DMS 273 (cell line): ENCODE measurements around the gene SSH2.

ENCODE experiments used
- DNase-seq: peaks from one replicate; lab custom pipeline; 2025; ENCODE audit not compliant: unreplicated experiment; lab: John Stamatoyannopoulos, UW

The SSH2 gene

GRCh38 chr17:29844339-29845048, 85.5 kb downstream of the SSH2 start:
- DNase-seq, result peak; percentile 59

- no peak for DNase-seq
Observed at GRCh38 chr17:29840884-29841283, 89.1 kb downstream of the SSH2 start.

DNA sequence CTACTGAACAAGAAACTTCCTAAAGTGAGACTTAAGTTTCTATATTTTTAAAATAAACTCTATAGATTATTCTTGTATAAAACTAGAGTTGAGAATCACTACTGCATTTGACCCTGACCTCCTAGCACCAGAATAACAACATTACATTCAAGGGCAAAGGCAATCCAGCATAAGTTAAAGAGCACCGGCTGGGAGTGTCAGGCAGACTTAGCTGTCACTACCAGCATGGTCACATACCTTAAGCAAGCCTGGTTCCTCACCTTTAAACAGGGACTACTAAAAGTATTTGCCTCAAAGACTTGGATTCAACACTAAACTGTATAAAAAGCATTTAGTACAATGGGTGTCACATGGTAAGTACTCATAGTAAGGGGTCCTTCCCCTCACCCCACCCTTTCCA, 90.4 kb downstream of the SSH2 start:
- DNase-seq, result no peak

DNA sequence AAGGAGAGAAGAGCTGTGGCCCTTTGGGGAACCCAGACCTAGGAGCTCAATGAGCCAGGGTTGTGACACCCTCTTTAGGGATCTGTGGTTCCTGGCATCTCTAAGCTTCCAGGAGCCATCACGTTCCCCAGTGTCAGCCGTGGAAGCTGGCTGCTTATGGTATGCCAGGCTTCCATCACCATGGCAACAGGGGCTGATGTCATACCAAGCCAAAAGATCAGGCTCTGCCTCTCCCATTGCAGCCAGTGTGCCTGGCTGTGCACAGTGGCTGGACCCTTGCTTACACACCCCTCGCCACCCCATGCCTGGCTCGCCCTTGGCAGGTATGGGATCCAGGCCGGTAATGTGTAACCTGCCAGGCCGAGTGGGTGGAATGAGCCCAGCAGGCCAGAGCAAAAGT, 91.1 kb downstream of the SSH2 start:
- DNase-seq, result peak; percentile 55

GRCh38 chr17:29837531-29837930, 92.5 kb downstream of the SSH2 start:
- no peak for DNase-seq

- DNase-seq, result no peak
Observed at GRCh38 chr17:29836643-29837042, 93.4 kb downstream of the SSH2 start.

GRCh38 chr17:29835435-29836351, 94.3 kb downstream of the SSH2 start:
- no peak for DNase-seq

DNA sequence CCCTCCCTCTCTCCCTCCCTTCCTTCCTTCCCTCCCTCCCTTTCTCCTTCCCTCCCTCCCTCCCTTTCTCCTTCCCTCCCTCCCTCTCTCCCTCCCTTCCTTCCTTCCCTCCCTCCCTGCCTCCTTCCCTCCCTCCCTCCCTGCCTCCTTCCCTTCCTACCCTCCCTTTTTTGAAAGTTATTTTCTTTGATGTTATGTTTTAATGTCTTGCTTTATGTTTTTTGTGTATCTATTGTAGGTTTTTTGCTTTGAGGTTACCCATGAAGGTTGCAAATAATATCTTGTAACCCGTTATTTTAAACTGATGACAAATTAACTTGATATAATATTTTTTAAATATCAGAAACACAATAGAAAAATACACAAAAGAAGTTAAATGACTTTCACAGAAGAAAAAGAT, 96.2 kb downstream of the SSH2 start:
- DNase-seq, result no peak

DNA sequence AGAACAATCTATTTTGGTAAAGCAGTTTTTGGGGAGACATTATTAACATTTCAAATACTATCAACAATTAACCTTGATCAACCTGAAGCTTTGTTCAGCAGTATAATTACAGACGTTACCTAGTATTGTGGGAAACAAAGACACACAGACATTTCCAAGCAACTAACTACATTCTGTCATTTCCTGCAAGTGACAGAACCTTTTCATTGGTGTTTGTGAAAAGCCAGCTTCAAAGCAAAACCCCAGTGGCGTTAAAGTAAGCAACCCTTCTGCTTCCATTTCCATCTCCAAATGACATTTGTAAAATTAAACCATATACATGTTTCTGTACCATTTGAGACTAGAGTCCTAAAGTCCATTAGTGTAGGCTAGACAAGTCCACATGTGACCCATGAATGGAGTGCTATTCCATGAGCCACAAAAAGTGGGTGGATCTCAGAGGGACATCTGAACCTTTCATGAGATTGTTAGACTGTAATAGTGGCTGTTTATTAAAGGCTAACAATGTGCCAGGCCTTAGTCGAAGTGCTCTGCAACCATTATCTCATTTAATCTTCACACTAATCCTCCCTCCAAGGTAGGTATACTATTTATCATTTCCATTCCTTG, 101.2 kb downstream of the SSH2 start:
- no peak for DNase-seq

DNA sequence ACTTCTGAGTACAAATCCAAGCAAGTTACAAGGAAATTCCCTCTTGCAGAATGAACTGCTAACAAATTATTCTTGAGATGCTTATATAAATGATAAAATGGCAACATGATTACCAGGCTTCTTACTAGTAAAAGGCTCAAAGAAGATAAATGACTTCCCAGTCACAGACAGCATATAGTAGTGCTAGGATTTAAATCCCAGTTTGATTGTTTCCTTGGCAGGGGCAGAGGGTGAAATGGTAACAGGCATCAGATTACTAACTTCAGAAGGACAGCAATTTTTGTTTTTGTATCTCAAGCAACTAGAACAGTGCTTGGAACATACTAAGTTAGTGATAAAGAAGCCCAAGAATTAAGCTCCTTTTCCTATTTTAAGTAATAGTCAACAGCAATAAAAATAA, 102.8 kb downstream of the SSH2 start:
- no peak for DNase-seq

DNA sequence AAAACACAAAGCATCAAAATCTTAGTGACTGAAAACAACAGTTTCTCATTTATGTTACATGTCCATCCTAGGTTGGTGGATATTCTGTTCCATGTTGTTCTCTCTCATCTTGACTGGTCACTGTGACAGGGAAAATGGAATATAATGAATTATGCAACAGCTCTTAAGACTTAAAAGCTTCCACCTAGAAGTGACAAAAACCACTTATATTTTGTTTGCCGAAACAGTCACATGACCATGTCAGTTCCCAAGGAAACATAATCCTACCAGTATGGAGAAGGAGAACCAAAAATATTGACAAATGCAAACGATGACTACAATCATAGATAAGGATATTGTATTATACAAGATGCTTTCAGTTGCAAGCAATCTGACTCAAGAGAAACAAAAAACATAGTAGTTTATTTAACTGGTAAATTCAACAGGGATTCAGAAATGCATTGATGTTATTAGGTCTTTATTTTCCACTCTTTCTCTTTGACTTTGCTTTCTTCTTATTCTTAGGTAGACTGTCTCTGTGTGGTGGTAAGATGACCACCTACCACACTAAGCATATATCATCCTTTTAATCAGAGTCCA, 103.8 kb downstream of the SSH2 start:
- no peak for DNase-seq

DNA sequence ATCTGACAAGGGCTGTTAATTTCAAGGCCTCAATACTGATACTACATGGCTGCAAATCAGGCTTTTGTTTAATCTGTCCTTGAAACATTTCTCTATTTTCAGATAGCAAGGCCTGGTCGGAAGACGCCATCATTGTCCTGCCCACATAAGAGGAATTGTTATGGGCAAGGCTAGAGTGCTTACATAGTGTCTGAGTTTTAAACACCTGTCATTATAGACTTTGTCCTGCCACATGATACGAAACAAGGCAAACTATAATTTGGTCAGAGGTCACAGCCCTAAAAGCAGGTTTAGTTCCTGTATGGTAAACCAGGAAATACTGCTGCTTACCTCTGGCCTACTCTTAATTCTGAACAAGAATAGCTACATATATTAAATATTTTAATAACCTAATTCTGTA, 104.4 kb downstream of the SSH2 start:
- no peak for DNase-seq

- no peak for DNase-seq
Observed at GRCh38 chr17:29821897-29822296, 108.1 kb downstream of the SSH2 start.

DNA sequence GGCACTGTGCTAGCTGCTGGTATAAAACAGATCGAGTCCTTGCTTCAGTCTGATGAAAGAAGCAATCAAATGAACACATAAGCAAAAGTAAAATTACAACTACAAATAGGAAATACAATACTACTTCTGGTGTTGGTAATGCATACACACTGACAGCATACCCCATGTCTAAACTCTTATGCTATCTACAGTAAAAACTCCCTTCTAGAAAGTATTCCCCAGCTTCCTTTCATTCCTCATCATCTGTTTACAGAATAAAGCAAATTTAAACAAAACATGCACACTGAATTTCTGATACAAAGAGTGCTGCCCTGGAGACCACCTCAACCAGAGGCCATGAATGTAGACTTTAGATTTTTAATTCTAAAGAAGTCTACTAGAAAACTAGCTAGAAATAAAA, 109.6 kb downstream of the SSH2 start:
- no peak for DNase-seq

- DNase-seq, result peak; percentile 75
Observed at GRCh38 chr17:29807520-29808361, 122.3 kb downstream of the SSH2 start.

GRCh38 chr17:29802246-29802645, 127.8 kb downstream of the SSH2 start:
- no peak for DNase-seq

DNA sequence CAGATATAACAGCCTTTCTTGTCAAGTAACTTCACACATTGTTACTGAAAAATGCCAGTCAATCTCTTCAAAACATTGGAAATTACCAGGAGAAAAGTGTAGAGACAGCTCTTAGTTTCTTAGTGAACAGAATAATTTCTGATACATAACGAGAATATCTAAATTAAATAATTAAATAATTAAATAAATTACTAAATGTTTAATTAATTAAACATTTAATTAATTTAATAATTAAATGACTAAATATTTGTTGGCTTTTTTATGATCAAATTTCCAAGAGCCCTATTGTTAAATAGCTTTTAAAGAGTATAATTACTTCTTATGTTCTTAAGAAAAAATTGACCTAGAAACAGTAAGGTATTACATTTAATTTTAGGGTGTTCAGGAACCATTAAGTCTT, 129.6 kb downstream of the SSH2 start:
- DNase-seq, result no peak

DNA sequence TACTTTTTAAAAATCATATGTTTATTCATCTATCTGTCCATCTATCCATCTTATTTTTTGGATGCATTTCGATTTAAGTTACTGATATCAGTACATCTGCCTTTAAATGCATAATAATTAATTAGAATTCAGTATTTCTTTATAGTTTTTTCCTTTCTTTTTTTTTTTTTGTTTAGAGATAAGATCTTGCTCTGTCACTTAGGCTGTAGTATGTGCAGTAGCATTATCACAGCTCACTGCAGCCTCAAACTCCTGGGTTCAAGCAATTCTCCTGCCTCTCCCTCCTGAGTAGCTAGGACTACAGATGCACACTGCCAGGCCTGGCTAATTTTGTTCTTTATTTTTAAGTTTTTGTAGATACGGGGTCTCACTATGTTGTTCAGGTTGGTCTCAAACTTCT, 133.4 kb downstream of the SSH2 start:
- no peak for DNase-seq

- no peak for DNase-seq
Observed at GRCh38 chr17:29793501-29793900, 136.5 kb downstream of the SSH2 start.

- DNase-seq, result no peak
Observed at GRCh38 chr17:29791336-29792080, 138.5 kb downstream of the SSH2 start.
